ENCODE measurements around the gene SIL1.
A peak's percentile ranks its signal among the peaks of the same experiment; 100 is the strongest.
"Not testable (repeated sequence)": the region's sequence is repeated elsewhere in the genome, so short reads cannot be mapped to it uniquely, and the experiment has no call there.

Gene SIL1

DNA sequence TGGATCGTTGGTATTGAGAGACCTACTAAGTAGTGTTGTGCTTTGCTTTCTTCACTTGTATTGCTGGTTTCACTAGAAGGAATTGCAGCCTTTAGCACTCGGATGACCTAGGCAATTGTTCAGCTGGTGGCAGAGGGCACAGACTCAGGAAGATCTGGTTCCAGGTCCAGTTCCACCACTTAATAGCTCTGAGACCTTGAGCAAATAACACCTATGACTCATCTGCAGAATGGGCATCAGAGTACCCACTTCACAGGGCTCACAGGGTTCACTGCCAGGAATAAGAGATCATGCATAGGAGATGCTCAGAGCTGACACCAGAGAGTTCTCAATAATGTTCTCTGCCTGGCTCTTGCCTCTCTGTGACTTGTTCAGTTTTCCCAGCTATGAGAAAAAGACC, 133.6 kb downstream of the SIL1 start:
- DNase-seq = no peak

DNA sequence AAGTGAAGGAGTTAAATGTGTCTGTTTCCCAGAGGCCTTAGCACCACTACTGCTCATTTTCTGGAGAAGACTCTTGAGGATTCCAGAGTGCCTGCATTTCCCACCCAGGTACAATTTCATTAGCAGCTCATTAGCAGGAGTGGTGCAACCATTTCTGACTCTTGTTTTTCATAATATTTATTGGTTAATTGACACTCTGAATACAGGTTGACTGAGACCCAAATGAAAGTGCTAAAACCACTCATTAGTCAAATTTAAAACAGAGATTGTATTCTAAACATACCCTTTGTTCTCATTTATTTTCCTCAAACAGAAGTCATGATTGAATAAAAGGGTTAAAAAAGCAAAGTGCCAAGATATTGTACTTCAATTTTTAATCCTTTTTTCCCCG, 134.5 kb downstream of the SIL1 start:
- no peak for DNase-seq

DNA sequence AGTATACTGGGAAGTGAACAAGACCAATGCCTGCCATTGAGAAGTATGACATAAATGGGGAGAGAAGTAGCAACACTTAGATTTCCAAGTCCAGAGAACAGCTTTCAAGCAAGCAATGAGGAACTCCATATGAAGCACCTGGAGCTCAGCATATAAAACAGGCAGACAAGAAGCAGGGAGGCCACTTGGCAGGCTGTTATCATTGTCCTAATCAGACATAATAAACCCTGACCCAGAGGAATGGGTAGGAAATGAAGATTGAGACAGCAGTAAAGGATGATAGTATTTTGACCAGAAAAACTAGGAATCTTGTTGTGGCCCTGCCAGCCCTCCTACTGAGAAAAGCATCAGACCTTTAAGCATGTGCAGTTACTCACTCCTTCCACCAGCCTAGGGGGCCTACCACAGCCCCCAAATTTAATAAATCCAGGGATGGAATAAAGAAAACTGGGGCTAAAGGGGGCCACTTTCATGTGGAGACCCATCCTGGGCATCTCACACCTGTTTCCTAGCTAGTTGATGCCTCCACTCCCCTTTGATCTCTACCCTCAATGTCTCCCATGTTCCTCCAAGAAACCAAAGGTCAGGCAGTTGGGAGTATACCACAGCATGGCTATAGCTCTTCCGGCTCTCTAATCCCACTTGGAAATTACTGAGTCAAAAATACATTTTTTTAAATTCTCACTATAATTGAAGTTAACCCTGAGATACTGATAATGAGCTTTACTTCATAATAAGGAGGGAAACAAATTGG, 135.1 kb downstream of the SIL1 start:
- no peak for DNase-seq

DNA sequence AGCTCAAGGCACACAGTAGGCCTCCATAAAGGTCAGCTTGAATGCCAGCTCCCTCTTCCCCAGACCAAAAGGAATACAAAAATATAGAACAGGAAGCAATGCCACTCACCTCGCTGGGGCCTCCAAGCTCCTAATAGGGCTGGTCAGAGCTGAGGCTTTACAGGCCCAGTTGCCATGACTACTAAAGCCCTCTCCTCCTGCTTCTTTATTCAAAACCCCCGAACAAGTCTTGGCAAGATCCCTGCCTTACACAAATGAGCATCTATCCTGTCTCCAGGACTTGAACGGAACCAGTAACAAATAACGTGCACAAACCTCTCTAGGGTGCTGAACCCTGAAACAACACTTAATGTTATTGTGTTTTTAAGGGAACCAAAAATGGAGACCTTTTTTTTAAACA, 136.3 kb downstream of the SIL1 start:
- DNase-seq = no peak

DNA sequence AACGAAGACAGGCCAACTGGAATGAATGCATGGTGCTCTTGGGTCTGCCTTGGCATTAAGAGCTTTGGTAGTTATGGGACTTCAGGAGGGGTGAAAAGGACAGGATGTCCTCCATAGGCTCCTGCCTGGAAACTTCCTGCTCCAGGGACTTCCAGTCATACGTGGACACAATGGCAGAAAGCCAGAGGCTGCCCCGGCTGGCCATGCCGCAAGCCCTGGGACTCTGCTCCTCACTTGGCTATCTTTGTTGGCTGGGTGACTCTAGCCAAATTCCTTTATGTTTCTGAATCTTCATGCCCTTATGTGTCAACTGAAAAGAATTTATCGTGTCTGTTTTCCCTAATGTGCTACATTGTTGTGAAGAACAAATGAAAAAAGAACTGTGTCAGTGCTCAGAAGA, 136.9 kb downstream of the SIL1 start:
- DNase-seq = no peak

DNA sequence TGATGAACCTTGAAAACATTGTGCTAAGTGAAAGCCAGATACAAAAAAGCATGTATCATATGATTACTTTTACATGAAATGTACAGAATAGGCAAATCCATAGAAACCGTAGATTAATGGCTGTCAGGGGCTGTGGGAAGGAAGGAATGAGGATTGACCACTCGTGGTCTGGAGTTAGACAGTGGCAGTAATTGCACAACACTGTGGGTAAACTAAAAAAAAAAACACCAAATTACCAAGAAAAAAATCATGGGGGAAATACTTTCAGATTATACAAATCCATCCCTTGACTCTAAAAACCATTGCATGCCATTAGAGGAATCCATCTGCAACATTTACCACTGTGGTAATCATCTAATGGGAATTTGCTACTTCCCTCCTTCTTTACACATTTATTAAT, 140.0 kb downstream of the SIL1 start:
- peak; percentile 87 for DNase-seq

DNA sequence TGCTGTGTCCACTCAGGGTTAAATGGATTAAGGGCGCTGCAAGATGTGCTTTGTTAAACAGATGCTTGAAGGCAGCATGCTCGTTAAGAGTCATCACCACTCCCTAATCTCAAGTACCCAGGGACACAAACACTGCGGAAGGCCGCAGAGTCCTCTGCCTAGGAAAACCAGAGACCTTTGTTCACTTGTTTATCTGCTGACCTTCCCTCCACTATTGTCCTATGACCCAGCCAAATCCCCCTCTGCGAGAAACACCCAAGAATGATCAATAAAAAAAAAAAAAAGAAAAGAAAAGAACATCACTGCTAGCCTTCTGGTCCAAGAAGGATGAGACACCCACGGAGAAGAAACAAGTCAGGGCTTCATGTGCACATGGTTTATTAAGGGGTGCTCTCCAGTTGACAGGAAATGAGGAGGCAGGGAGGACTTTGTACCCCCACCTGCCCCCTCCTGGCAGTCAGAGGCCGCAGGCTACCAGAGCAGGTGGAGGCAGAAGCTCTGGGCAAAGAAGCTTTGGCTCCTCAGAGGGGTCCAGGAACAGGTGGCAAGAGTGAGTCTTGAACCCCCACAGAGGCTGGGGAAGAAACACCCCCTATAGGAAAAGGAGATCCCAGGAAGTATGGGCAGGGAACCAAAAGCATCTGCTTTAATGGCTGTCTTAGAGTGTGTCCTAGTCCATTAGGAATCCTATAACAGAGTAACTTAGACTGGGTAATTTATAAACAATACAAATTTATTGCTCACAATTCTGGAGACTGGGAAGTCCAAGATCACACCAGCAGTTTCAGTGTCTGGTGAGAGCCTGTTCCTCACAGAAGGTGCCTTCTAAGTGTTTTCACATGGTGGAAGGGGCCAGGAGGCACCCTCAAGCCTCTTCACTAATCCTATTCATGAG, 140.9 kb downstream of the SIL1 start:
- peak; percentile 24 for DNase-seq

DNA sequence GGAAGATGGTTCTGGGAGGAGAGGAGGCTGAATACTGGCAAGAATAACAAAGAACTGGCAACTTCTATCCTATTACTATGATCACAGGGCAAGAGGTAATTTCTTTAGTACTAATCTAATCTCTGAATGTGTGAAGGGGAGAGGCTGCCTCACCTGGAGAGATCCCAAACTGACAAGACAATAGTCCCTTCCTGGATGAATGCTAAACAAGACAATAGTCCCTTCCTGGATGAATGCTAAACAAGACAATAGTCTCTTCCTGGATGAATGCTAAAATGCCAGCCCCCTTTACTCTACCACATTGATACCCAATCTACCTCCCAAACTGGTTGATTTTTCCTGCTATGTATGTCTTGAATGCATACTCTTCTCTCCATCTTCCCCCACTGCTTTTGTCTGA, 145.2 kb downstream of the SIL1 start:
- DNase-seq = no peak

DNA sequence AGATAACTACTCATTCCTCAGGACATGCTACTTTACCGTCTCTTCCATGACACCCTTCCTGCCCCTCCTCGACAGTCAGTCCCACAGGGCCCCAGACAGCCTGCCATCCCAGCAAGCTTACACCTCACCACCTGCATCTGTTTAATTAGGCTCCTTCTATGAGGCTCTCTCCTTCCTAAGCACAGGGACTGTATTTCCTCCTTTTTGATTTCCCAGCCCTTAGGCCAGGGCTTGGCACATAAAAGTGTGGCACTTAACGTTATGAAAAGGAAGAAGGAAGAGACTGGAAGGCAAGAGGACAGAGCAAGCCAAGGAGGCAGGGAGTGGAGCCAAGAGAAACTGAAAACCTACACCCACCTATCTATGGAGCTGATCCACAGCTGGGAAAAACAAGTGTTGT, 146.8 kb downstream of the SIL1 start:
- no peak for DNase-seq

DNA sequence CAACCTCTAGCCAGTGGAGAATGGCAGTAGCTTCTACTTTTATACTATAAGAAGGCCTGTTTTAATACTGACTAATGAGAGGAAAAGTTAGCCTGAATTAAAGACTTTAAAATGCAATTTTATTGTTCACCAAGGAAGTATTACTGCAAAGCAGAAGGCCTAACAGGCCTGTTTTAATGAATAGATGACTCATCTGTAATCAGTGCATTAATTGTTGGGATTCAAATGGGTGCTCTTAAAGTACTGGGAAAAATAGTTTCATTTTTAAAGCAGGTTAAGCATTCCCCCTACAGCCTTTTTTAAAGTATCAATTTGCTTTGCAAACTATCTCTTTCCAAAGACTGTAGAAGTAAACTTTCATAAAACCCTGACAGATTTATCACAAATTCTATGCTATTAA, 147.7 kb downstream of the SIL1 start:
- no peak for DNase-seq

DNA sequence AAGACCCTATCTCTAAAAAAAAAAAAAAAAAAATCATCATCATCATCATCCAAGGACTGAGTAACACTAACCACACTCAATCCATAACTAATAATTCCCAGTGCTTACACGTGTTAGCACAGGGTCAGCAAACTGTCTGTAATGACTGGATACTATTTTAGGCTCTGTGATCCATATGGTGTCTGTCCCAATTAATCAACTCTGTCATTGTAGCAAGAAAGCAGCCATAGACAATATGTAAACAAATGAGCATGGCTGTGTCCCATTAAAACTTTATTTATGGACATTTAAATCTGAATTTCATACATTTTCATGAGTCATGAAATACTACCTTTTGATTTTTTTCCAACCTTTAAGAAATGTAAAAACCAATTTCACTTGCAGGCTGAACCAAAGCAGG, 148.4 kb downstream of the SIL1 start:
- DNase-seq = no peak

DNA sequence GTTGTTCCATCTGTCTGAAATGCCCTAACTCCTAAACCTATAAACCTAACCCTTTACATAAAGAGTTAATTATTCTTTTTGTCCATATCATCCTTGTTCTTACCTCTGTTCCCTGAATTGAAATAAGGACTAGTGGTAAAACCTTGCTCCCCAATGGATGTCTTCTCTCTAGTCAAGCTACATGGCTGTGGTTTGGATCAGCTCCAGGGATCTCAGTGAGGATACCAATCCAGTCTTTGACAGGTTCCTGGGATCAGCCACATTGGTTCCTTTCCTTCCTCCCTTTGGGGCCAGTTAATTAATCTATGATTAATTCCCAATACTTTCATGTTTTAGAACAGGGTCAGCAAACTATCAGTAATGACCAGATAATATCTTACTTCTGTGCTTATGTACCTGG, 151.6 kb downstream of the SIL1 start:
- DNase-seq = no peak

DNA sequence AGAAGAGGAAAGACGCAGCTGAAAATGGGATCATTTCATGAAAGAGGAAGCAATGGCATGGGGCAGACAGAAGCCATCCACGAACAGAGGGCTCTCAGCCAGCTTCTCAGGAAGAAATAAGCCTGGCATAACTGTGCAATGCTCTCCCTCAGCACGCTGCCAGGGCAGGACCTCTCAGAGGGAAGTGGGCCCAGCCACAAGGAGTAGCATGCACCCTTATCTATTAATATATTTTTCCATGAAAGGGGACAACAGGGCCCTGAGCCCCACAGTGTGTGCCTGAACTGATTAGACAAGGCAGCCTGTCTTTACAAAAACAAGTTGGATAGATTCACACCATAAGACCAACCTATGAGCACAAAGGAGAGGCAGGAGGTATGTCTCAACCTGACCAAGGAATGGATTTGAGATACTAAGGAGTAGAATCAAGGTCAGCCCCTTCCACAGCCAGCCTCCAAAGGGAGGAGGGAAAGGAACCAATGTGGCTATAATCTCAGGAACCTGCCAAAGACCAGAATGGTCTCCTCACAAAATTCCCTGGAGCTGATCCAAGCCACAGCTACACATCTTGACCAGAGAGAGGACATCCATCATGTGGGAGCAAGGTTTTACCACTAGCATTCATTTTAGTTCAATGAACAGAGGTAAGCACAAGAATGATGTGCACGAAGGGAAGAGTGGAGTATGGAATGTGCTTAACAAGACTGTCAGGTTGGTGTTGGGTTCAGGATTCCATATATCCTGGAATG, 154.8 kb downstream of the SIL1 start:
- peak; percentile 38 for DNase-seq

DNA sequence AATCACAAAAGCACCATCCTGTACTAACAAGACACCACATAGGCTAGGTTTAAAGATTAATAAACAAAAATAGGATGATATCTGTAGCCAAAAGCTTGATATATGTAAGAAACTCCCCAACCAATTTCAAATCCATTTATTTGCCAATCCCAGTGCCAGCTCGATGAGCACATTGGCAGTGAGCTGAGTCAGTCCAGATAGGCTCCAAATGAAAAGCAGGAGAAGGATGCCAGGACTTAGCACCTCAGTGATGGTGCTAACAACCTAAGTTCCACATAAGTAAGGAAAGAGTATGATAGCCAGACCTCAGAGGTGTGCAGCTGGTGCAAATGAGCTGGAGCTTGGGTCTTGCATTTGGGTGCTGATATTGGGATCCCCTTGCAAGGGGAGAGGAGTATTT, 158.1 kb downstream of the SIL1 start:
- no peak for DNase-seq

DNA sequence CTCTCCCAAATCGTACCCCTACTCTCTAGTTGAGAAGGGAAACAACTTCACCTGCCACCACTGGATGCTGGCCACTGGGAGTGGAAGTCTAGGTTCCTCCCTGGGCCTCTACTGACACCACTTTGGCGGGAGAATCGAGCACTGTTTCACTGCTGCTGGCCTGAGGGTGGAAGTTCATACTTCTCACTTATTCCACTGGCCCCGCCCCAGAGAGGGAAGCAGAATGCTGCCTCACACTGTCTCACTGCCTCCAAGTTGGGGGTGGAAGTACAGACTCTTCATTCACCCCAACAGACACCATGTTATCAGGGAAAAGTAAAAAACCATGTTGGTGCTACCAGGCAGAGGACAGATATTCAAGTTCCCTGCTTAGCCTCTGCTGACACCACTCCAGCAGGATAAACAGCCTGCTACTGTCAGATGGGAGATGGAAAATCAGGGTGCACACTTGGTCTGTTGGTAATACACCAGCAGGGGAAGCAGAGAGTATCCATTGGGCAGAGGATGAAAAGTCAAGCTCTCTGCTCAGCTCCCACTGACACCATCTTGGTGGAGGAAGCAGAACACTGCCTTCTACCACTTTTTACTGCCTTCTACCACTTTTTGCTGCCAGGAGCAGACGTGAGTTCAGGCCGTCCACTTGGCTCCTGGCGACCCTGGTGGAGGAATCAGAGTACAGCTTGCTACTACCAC, 159.4 kb downstream of the SIL1 start:
- no peak for DNase-seq

DNA sequence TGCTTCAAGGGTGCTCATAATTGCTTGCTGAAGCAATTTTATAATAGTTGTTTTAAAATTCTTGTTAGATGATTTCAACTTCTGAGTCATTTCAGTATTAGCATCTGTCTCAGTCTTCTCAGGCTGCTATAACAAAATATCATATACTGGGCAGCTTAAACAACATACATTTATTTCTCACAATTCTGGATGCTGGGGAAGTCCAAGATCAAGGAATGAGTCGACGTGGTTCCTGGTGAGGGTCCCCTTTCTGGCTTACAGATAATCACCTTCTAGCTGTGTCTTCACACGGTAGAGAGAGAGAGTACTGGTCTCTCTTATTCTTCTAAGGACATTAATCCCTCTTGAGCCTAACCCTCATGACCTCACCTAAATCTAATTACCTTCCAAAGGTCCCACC, 160.4 kb downstream of the SIL1 start:
- no peak for DNase-seq

DNA sequence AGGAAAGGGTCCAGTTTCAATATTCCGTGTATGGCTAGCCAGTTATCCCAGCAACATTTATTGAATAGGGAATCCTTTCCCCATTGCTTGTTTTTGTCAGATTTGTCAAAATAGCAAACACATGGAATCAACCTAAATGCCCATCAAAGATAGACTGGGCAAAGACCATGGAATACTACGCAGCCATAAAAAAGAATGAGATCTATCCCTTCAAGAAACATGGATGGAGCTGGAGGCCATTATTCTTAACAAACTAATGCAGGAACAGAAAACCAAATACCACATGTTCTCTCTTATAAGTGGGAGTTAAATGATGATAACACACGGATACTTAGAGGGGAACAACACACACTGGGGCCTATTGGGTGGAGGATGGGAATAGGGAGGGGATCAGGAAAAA, 161.8 kb downstream of the SIL1 start:
- DNase-seq = not testable (repeated sequence)

DNA sequence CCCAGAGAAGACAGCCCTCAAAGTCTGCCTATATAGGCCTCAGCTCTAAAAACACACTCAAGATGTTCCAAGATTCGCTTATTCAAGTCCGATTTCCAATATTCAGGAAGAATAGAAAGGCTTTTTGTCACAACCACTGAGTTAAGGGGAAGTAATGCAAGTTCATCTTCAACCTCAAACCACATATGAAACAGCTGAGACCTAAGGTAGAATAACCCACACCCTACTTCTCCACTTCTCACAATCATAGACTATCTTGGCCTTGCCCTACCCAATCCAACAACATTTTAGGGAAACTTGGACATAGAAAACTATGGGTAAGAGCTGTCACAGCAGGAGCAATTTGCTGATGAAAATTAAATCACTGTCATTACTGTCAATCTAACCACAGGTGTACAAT, 171.0 kb downstream of the SIL1 start:
- peak; percentile 70 for DNase-seq

DNA sequence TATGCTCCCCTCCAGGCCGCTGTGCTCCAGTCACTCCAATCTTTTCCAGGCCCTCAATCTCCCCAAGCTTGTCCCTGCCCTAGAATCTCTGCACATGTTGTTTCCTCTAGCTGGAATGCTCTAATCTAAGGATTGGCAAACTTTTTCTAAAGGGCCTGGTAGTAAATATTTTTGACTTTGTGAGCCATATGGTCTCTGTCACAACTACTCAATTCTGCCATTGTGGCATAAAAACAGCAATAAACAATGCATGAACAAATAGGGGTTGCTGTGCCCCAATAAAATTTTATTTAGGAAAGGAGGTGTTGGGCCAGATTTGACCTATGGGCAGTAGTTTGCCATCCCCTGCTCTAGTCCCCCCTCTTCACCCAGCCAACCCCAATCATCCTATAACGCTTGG, 172.5 kb downstream of the SIL1 start:
- no peak for DNase-seq

DNA sequence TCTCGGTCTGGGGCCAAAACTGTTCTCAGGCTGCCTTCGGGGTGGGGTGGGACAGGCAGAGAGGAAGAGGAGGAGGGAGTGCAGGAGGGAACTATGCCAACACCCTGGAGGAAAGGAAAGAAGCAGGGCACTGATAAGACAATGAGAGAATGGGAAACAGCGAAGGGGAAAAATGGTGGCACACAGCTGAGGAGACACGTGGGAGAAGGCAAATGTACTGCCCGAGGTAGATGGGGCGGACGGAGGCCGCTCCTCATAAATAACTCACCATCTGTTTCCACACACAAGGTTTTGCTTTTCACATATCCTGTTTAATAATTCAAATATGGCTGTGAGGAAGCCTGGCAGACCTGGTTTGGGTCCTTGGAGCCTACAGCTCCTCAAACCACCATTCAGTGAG, 174.9 kb downstream of the SIL1 start:
- no peak for DNase-seq

DNA sequence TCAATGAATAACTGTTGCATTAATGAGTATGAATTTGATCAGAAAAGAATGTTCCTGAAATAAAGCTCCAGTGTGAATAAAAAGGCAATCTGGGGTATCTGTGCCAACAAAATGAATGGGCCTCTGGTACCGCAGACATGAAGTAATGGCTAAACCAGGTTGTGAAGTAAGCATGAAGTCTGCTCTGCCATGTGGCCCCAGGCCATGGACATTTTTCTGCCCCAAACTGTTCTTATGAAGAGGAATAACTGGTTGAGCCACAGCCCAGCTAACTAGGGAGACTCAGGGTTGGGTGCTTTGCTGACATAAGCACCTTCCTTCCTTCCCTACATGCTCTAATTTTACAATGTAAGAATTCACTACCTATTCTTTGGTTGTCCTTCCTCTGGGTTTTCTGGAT, 175.6 kb downstream of the SIL1 start:
- DNase-seq = no peak

DNA sequence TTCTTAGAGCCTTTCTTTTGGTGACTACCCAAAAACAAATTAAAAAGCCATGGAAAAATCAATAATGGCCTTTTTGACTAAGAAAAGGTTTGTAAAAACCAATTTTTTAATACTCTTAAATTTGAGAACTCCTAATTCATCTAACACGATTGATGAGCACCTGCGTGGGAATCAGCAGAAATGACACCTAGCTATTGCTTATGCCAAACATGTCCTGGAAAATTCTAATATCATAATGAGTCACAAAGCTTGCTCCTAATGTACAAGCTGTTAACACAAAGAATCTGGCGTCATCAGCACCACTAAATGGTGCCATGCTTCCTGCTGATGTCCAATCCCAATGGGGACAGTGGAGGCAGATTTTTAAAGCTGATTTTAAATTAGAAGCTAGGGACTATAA, 176.8 kb downstream of the SIL1 start:
- no peak for DNase-seq

DNA sequence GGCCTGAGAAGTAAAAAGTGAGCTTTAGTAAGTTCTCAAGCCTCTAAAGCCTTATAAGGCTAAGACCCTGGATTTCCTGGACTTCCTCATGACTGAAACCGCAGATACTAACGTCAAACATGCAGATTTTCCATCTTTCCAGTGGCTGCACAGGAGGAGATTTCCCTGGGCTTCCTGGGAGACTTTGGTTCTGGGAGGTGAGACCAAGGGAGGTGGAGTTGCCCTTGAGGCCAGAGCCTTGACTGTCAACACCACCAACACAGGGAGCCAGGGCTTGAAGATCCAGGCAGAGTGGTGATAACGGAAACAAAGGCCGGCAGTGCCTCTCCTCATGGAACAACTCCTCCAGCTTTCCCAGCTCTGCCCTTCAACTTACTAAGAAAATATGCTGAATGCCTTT, 178.3 kb downstream of the SIL1 start:
- peak; percentile 12 for DNase-seq

Data from MV-4-11 (cell line).